NCI-H1436 (cell line): ENCODE data around the gene F2R.
"Not testable (repeated sequence)": the region's sequence is repeated elsewhere in the genome, so short reads cannot be mapped to it uniquely, and the experiment has no call there.

Experiments used
- DNase-seq: peaks from one replicate; lab custom pipeline; 2025; lab: John Stamatoyannopoulos, UW

The F2R gene

DNA sequence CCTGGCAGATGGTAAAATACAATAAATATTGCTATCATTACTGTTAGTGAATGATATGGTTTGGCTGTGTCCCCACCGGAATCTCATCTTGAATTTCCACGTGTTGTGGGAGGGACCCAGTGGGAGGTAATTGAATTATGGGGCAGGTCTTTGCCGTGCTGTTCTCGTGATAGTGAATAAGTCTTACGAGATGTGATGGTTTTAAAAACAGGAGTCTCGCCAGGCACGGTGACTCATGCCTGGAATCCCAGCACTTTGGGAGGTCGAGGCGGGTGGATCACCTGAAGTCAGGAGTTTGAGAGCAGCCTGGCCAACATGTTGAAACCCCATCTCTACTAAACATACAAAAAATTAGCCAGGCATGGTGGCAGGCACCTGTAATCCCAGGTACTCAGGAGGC is 45.2 kb downstream of the F2R start:
- not testable (repeated sequence) for DNase-seq

DNA sequence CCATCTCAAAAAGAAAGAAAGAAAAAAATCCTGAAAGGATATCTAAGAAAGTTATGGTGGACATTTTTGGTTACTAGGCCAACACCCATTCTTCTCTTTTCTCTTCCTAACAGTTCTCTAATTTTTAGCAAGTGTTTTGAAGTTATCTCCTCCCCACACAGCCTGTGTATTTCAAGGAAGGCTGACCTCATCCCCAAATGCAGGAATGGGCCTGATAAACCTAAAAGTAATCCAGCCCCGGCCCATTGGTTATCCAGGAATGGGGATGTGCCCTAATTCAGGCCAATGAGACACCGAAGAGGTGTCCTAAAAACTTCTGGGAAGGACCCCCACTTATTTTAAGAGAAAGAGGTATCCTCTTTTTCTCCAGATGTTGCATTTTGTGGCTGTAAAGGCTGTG is 46.6 kb downstream of the F2R start:
- no peak for DNase-seq

DNA sequence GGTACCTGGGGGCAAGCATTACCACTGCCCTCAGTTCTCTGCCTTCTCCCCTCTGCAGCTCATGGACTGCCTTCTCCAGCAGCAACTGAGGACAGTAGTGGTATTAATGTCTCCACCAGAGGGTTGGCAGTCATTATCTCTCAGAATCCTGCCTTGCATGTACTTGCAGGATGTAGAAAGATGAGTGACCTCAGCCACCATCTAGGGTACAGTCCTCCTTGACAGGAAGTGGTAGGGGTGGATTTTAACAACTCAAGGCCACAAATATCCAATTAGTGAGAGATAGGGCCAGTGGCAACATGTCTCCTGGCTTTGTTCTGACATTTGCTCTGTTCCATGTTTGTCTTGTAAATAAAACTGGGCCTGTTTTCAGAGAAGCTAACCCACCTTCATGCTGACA is 47.2 kb downstream of the F2R start:
- DNase-seq, result no peak

DNA sequence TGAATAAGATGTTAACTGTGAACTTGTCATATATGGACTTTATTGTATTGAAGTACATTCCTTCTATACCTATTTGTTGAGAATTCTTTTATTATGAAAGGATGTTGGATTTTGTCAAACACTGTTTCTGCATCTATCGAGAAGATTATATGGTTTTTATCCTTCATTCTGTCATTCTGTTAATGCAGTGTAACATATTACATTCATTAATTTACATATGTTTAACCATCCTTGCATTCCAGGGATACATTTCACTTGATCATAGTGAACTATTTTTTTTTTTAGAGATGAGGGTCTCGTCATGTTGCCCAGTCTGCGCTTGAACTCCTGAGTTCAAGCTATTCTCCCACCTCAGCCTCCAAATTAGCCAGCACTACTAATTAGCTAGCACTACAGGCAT is 48.4 kb downstream of the F2R start:
- DNase-seq, result no peak

DNA sequence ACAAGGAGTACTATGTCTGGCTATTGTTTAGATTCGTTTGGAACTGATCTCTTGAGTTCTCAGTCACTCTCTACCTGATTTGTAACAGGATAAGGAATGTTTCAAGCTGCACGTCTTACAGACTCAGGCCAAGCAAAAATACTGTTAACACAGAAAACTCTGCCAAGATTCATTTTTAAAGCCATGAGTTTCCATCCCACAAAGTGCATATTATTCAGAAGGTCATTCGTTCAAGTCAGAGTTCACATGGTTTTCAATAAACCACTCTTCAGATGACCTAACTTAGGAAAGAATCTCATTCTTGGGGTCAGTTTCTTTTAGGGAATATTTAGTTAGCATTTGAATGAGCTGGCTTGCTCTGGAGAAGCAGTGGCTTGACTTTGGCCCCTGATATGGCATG is 49.3 kb downstream of the F2R start:
- no peak for DNase-seq

DNA sequence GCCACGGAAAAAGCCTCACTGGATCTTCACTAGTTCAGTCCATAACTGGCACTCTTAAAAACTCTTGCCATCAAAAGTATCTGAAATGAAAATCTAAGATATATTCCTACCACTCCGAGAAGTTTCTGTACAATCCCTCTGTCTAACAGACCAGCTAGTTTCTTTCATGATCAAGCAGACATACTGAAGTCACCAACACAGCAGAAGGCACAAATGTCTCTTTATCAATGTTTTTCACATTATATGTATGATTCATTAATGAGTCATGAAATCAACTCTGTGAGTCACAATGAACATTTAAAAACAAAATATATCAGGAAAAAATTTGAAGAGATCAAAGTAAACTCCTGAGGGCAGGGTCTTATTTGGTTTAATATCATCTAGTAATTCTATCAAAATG is 50.8 kb downstream of the F2R start:
- no peak for DNase-seq

DNA sequence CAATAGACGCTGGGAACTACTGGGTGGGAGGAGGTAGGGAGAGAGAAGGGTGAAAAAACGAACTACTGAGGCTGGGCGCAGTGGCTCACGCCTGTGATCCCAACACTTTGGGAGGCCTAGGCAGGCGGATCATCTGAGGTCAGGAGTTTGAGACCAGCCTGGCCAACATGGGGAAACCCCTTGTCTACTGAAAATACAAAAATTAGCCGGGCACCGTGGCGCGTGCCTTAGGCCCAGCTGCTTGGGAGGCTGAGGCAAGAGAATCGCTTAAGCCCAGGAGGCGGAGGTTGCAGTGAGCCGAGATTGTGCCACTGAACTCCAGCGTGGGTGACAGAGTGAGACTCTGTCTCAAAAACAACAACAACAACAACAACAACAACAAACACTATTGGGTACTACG is 55.1 kb downstream of the F2R start:
- not testable (repeated sequence) for DNase-seq

DNA sequence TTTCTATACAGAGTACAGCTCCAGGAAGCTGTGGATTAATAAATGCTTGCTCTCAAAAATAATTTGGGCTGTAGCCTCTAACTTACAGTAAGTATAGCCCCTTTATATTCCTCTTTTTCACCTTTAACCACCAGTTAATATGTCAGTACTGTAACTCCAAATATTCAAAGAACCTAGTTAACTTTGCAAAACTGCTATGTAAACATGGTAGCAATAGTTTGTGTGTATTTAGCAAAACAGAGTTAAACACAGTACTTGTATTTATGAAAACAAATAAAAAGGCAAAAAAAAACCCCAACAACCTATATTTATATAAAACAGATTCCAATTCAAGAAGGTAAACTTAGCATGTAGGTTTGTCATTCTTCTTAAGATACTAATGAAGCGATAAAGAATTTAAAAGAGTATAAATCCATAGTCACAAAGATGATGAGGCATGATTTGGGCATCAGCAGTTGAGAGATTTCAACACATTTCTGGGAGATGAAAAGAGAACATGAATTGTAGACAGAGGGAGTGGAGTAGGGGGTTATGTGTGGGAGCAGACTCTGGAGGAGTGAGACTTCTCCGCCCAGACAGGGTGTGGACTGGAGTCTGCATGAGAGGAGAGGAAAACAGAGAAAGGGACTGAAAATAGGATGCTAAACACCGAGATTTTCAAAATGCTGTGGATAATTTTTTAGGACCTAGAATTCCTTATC is 55.9 kb downstream of the F2R start:
- no peak for DNase-seq

DNA sequence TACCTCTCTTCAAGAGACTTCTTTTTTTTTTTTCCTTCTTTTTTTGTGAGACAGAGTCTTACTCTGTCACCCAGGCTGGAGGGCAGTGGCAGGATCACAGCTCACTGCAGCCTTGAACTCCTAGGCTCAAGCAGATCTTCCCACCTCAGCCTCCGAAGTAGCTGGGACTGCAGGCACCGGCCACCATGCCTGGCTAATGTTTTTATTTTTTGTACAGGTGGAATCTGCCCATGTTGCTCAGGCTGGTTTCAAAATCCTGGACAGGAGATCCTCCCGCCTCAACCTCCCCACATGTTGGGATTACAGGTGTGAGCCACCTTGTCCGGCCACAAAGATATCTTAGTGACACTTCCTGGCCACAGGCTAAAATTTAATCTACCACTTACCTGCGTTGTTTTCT is 60.0 kb downstream of the F2R start:
- DNase-seq, result no peak

DNA sequence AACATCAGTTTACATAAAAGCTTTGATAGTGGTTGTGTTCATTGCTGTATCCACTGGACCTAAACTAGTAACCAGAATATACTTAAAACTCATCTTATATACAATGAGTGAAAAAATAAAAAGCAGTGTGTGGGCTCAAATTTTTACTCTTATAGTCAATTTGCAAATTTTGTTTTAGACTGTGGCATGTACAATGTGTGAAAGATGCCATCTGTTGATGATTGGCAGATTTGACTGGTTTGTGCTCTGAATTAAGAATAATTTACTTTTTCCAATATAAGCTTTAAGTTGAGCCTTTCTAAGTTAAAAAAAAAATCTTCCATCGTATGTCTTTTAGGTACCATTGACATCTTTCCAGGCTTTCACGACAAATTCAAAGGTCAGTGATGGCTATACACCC is 60.5 kb downstream of the F2R start:
- DNase-seq, result no peak

DNA sequence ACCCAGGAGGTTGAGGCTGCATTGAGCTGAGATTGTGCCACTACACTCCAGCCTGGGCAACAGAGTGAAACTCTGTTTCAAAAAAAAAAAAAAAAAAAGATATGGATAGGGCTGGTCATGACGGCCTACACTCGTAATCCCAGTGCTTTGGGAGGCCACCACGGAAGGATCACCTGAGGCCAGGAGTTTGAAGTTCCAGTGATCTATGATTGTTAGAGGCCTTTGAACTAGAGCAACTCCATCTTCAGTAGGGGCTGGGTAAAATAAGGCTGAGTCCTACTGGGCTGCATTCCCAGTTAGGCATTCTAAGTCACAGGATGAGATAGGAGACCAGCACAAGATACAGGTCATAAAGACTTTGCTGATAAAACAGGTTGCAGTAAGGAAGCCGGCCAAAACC is 64.7 kb downstream of the F2R start:
- not testable (repeated sequence) for DNase-seq

DNA sequence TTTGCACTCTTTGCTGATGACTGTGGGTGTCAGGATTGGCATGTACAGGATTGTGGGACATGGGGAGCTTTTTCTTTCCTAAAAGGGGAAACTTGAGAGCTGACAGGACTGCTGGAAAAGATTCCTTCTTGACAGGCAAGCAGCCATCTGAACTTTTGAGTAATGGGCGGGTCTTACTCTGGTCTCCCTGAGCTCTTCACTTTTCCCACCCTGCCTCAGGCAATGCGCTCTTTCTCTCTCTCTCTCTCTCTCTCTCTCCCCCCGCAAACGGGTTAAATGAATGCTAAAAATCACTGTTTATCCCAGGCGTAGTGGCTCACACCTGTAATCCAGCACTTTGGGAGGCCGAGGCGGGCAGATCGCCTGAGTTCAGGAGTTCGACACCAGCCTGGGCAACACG is 65.8 kb downstream of the F2R start:
- no peak for DNase-seq

DNA sequence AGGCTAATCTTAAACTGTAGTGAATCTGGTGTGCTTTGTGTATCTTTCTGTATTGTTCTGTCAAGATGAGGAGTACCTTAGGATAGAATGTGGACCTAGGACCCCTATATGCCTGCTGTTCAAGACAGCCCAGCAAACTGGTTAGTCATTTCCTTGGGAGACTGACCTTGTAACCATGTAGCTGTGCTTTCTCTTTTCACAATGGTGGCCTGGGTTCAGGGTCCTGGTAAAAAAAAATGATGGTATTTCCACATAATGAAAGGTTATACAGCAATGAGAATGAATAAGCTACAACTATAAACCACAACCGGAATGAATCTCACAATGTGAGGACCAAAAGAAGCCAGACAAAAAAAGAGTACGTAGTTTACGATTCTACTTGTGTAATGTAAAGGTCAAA is 66.5 kb downstream of the F2R start:
- no peak for DNase-seq
